AG10803 (cell line): ENCODE results near the gene PHLDB2.

Experiments
- DNase-seq: peaks from one replicate; pipeline ENCODE4 v3.0.0; 2010; ENCODE audit warnings: low read depth
- H3K4me3 ChIP-seq: 2 replicates; pipeline ENCODE4 v1.5.1; 2011; ENCODE audit warnings: mild to moderate bottlenecking, low read length, control low read depth
- CTCF ChIP-seq: conservative IDR thresholded peaks from 2 replicates; pipeline ENCODE4 v1.5.1; 2011; ENCODE audit warnings: mild to moderate bottlenecking, low read length, control low read depth, inconsistent platforms

The PHLDB2 gene

GRCh38 chr3:111848283-111848682, 10.8 kb upstream of the PHLDB2 start:
- TF ChIP-seq CTCF: no peak
- no peak overlapping the region for H3K4me3 ChIP-seq
- no peak for DNase-seq

DNA sequence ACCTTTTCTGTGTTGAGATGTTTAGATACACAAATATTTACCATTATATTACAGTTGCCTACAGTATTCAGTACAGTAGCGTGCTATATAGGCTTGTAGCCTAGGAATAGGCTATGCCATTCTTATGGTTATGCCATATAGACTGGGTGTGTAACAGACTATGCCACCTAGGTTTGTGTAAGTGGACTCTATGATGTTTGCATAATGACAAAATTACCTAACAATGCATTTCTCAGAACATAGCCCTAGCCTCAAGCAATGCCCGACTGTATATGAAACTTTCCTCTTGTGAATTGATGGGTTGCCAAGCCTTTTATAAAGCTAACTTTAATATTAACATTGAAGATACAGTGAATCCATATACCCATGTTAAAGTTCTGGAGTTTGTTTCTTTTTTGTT, 10.3 kb upstream of the PHLDB2 start:
- TF ChIP-seq CTCF: no peak
- no peak overlapping the region for H3K4me3 ChIP-seq
- DNase-seq: no peak

DNA sequence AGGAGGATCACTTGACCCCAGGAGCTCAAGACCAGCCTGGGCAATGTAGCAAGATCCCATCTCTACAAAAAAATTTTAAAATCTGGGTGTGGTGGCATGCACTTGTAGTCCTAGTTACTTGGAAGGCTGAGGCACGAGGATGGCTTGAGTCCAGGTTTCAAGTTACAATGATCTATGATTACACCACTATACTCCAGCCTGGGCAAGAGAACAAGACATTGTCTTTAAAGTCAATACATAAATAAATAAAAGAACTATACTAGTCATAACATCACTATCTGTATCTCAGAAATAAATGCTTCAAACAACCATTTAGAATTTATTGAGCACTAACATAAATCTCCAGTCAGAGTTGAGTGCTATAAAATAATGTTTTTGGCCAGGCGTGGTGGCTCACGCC, 8.5 kb upstream of the PHLDB2 start:
- H3K4me3 ChIP-seq: no peak overlapping the region
- TF ChIP-seq CTCF: no peak
- DNase-seq: peak; percentile 53

DNA sequence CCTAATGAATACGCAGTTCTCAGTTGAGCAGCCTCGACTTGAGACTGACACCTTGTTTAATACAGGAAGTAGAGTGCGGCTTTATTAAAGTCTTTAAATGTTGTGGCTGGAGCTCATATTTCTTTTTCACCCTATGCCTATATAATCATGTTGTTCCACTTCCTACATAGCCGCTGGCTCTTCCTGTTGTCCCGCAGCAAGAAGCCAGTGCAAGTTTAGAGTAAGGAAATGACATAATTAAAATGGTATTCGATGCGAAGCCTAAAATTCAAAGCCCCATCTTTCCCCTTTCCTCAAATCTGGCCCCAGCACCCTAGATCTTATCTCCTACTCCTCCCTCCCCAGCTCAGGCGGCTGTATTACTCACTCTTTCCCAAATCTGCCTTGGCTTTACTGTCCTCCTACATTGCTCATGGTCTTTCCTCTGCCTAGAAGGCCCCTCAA, 7.5 kb upstream of the PHLDB2 start:
- no peak overlapping the region for H3K4me3 ChIP-seq
- no peak for TF ChIP-seq CTCF
- peak; percentile 65 for DNase-seq

DNA sequence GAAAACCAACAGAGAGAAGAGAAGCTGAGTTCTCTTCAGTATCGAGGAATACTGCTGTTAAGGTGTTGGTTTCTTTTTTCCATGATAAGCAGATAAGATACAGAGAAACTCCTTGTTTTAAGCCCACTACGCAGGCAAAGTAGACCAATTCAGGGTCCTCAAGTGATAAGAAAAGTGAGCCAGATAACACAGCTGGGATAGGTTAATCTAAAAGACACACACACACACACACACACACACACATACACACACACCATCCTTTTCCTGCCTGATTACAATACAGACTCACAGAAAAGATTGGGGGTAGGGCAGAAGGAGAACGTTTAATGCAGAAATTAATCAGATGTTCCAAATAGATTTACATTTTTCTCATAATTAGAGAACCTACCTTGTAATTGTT, 6.5 kb upstream of the PHLDB2 start:
- DNase-seq: no peak
- no peak overlapping the region for H3K4me3 ChIP-seq
- no peak for TF ChIP-seq CTCF

DNA sequence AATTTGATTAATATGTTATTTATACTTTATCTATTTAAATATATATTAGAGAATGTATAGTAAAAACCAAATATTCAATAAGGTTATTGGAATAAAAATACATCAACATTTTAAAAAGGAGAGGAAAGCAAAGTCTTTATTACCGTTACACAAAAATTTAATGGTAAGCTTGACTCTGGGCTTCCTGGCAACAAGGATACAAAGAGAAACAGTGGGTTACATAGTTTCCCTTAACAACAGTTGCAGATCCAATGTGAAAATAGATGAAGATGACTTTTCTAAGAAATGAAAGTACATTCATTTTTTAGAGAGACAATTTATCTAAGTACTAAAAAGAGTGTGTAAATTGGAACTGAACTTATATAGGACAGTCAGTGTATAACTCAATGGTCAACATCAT, 6.0 kb upstream of the PHLDB2 start:
- TF ChIP-seq CTCF: no peak

DNA sequence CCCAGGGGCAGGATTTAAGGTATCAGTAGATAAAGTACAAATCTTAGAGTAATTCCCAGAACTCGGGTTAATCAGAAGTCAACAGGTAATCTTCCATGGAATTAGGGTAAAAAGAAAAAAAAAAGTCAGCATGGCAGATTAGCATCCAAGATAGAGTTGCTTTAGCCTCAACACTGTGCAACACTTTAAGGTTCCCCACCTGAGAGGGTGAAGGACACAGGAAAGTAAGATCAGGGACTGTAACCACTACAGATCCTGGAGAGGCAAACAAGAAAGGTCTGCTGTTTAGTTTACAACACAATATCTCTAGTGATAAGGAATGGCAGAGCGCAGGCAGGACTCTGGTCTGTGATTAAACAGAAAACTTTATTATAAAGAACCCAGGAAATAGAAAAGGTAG, 4.1 kb upstream of the PHLDB2 start:
- no peak for DNase-seq
- TF ChIP-seq CTCF: no peak
- H3K4me3 ChIP-seq: no peak overlapping the region

More for the DNA sequence above, 6.0 kb upstream of the PHLDB2 start:
- DNase-seq: no peak
- H3K4me3 ChIP-seq: no peak overlapping the region
